ENCODE data around the gene RPS25. TPM values are rescaled to one million over a fixed set of nuclear protein-coding genes. Genes with fewer than 3 reads are reported as not detected.
"Not testable (repeated sequence)": the region's sequence is repeated elsewhere in the genome, so short reads cannot be mapped to it uniquely, and the experiment has no call there.

The RPS25 gene
- total RNA-seq, result 1,000 to 10,000 TPM; 1,524 to 1,591 TPM

- no peaks in the 10 kb centered on the region for H3K27me3 Mint-ChIP-seq
- peaks cover 50% of the 10 kb centered on the region for H3K4me1 Mint-ChIP-seq
- H3K9me3 Mint-ChIP-seq, result no peaks in the 10 kb centered on the region
- peaks cover 70% of the 10 kb centered on the region for H3K36me3 Mint-ChIP-seq
- H3K4me3 Mint-ChIP-seq, result peak within 1 kb of the TSS; percentile 99
- H3K27ac Mint-ChIP-seq, result peak within 1 kb of the TSS; percentile 97
- DNase-seq, result peak; percentile 94
Observed at GRCh38 chr11:119018074-119018938, at the start of gene RPS25, which contains the start of gene TRAPPC4. Gene RPS25 (minus strand): TSS chr11:119018343. CDS start chr11:119018284, 59 bp downstream. Gene TRAPPC4 (plus strand): TSS chr11:119018766. CDS start chr11:119018796, 30 bp downstream.

- H3K4me3 Mint-ChIP-seq, result peak within 1 kb of the TSS; percentile 90
- H3K27ac Mint-ChIP-seq, result peak within 1 kb of the TSS; percentile 94
- H3K9me3 Mint-ChIP-seq, result no peaks in the 10 kb centered on the region
- peaks cover 3% of the 10 kb centered on the region for H3K36me3 Mint-ChIP-seq
- H3K4me1 Mint-ChIP-seq, result peaks cover 24% of the 10 kb centered on the region
- no peaks in the 10 kb centered on the region for H3K27me3 Mint-ChIP-seq
- peak; percentile 99 for DNase-seq
Observed at GRCh38 chr11:119067371-119068222, 49.5 kb upstream of the RPS25 start, which contains the start of gene VPS11. Gene VPS11 (plus strand): TSS chr11:119067818. CDS start chr11:119067824, 6 bp downstream.

- peaks cover 3% of the 10 kb centered on the region for H3K36me3 Mint-ChIP-seq
- H3K27me3 Mint-ChIP-seq, result no peaks in the 10 kb centered on the region
- no peak overlapping the region for H3K4me3 Mint-ChIP-seq
- peak; percentile 36 for DNase-seq
- no peaks in the 10 kb centered on the region for H3K9me3 Mint-ChIP-seq
- H3K4me1 Mint-ChIP-seq, result peaks cover 24% of the 10 kb centered on the region
- H3K27ac Mint-ChIP-seq, result no peak overlapping the region
Observed at GRCh38 chr11:119065369-119065768, 47.2 kb upstream of the RPS25 start.

GRCh38 chr11:119062779-119063178 lies 44.6 kb upstream of the RPS25 start:
- H3K4me1 Mint-ChIP-seq, result peaks cover 23% of the 10 kb centered on the region
- H3K36me3 Mint-ChIP-seq, result peaks cover 3% of the 10 kb centered on the region
- H3K27me3 Mint-ChIP-seq, result no peaks in the 10 kb centered on the region
- no peak for DNase-seq
- H3K4me3 Mint-ChIP-seq, result no peak overlapping the region
- H3K9me3 Mint-ChIP-seq, result no peaks in the 10 kb centered on the region
- no peak overlapping the region for H3K27ac Mint-ChIP-seq

- no peak for DNase-seq
- H3K9me3 Mint-ChIP-seq, result no peaks in the 10 kb centered on the region
- peaks cover 23% of the 10 kb centered on the region for H3K4me1 Mint-ChIP-seq
- no peak overlapping the region for H3K4me3 Mint-ChIP-seq
- H3K27me3 Mint-ChIP-seq, result no peaks in the 10 kb centered on the region
- H3K27ac Mint-ChIP-seq, result no peak overlapping the region
- peaks cover 6% of the 10 kb centered on the region for H3K36me3 Mint-ChIP-seq
Observed at GRCh38 chr11:119061256-119061655, 43.1 kb upstream of the RPS25 start.

- not testable (repeated sequence) for H3K27ac Mint-ChIP-seq, H3K27me3 Mint-ChIP-seq, H3K4me3 Mint-ChIP-seq, DNase-seq, H3K9me3 Mint-ChIP-seq
- Mint-ChIP-seq H3K36me3 (peaks cover 18% of the 10 kb centered on the region), H3K4me1 (peaks cover 24% of the 10 kb centered on the region)
Observed at GRCh38 chr11:119059128-119059527, 41.0 kb upstream of the RPS25 start.

- H3K27me3 Mint-ChIP-seq, result no peaks in the 10 kb centered on the region
- peaks cover 31% of the 10 kb centered on the region for H3K4me1 Mint-ChIP-seq
- peak within 1 kb of the TSS; percentile 97 for H3K4me3 Mint-ChIP-seq
- DNase-seq, result peak; percentile 100
- H3K27ac Mint-ChIP-seq, result peak within 1 kb of the TSS; percentile 97
- no peaks in the 10 kb centered on the region for H3K9me3 Mint-ChIP-seq
- H3K36me3 Mint-ChIP-seq, result peaks cover 30% of the 10 kb centered on the region
Observed at GRCh38 chr11:119057000-119057769, 39.0 kb upstream of the RPS25 start, which contains the start of gene HYOU1. Gene HYOU1 (minus strand): TSS chr11:119057205. CDS start chr11:119056160, 1,045 bp downstream.

- H3K4me3 Mint-ChIP-seq, result peak overlapping the region; percentile 97
Observed at GRCh38 chr11:119056421-119056999, 38.4 kb upstream of the RPS25 start.

GRCh38 chr11:119055901-119056300 lies 37.8 kb upstream of the RPS25 start:
- Mint-ChIP-seq H3K36me3 (peaks cover 36% of the 10 kb centered on the region), H3K4me1 (peaks cover 39% of the 10 kb centered on the region), H3K27me3 (no peaks in the 10 kb centered on the region), H3K27ac (peak overlapping the region; percentile 97), H3K9me3 (no peaks in the 10 kb centered on the region), H3K4me3 (peak overlapping the region; percentile 97)
- DNase-seq, result no peak

More at GRCh38 chr11:119056421-119056999, 38.4 kb upstream of the RPS25 start:
- Mint-ChIP-seq H3K27ac (peak overlapping the region; percentile 97), H3K4me1 (peaks cover 38% of the 10 kb centered on the region), H3K27me3 (no peaks in the 10 kb centered on the region), H3K36me3 (peaks cover 31% of the 10 kb centered on the region), H3K9me3 (no peaks in the 10 kb centered on the region)
- DNase-seq, result peak; percentile 45

- Mint-ChIP-seq H3K36me3 (peaks cover 38% of the 10 kb centered on the region), H3K27ac (no peak overlapping the region)
Observed at GRCh38 chr11:119054418-119054817, 36.3 kb upstream of the RPS25 start.

GRCh38 chr11:119052163-119052814 lies 34.1 kb upstream of the RPS25 start:
- H3K4me3 Mint-ChIP-seq, result no peak overlapping the region
- peaks cover 49% of the 10 kb centered on the region for H3K36me3 Mint-ChIP-seq
- no peak for DNase-seq
- peaks cover 29% of the 10 kb centered on the region for H3K4me1 Mint-ChIP-seq
- no peaks in the 10 kb centered on the region for H3K9me3 Mint-ChIP-seq
- H3K27me3 Mint-ChIP-seq, result no peaks in the 10 kb centered on the region
- H3K27ac Mint-ChIP-seq, result no peak overlapping the region

More at GRCh38 chr11:119054418-119054817, 36.3 kb upstream of the RPS25 start:
- peaks cover 39% of the 10 kb centered on the region for H3K4me1 Mint-ChIP-seq
- no peak overlapping the region for H3K4me3 Mint-ChIP-seq
- no peak for DNase-seq
- H3K9me3 Mint-ChIP-seq, result no peaks in the 10 kb centered on the region
- H3K27me3 Mint-ChIP-seq, result no peaks in the 10 kb centered on the region

- Mint-ChIP-seq H3K4me3 (no peak overlapping the region), H3K27me3 (no peaks in the 10 kb centered on the region), H3K9me3 (no peaks in the 10 kb centered on the region), H3K36me3 (peaks cover 49% of the 10 kb centered on the region), H3K4me1 (peaks cover 29% of the 10 kb centered on the region), H3K27ac (peak overlapping the region; percentile 13)
- DNase-seq, result peak; percentile 28
Observed at GRCh38 chr11:119051440-119052162, 33.5 kb upstream of the RPS25 start.

- no peak for DNase-seq
- H3K27ac Mint-ChIP-seq, result no peak overlapping the region
Observed at GRCh38 chr11:119049081-119049480, 30.9 kb upstream of the RPS25 start.

More at GRCh38 chr11:119049081-119049480, 30.9 kb upstream of the RPS25 start:
- H3K9me3 Mint-ChIP-seq, result no peaks in the 10 kb centered on the region
- peaks cover 36% of the 10 kb centered on the region for H3K36me3 Mint-ChIP-seq
- peaks cover 16% of the 10 kb centered on the region for H3K4me1 Mint-ChIP-seq
- H3K27me3 Mint-ChIP-seq, result no peaks in the 10 kb centered on the region
- H3K4me3 Mint-ChIP-seq, result no peak overlapping the region
